A673 (cell line): ENCODE measurements around the gene LMF2.

Source experiments
- CTCF ChIP-seq: fragments of 300-800, 200-600 bp; sonication (generic); conservative IDR thresholded peaks from 2 replicates; pipeline ENCODE4 v1.5.1; 2017; ENCODE audit warnings: low read depth, mild to moderate bottlenecking, antibody characterized with exemption, low read length, moderate library complexity, mixed read lengths
- EZH2 ChIP-seq: fragments of 200-600 bp; sonication (generic); IDR thresholded peaks from 2 replicates; pipeline ENCODE4 v1.6.1; 2017; ENCODE audit warnings: borderline replicate concordance, low read depth, mild to moderate bottlenecking, mixed read lengths, antibody characterized with exemption, low read length; ENCODE audit not compliant: poor library complexity, severe bottlenecking

- TF ChIP-seq CTCF = no peak
- TF ChIP-seq EZH2 = no peak
Observed at GRCh38 chr22:50475652-50476002, 31.9 kb downstream of the LMF2 start.
